K562 (cell line): ENCODE measurements around the gene NPEPPS. TPM values are rescaled to one million over a fixed set of nuclear protein-coding genes. Genes with fewer than 3 reads are reported as not detected.
A peak's percentile ranks its signal among the peaks of the same experiment; 100 is the strongest.

Experiments used
- C11orf30 ChIP-seq: fragments of 450-650 bp; IDR thresholded peaks from 2 replicates; pipeline ENCODE4 v1.6.1; 2016; ENCODE audit warnings: low read depth, mild to moderate bottlenecking
- EWSR1 ChIP-seq: fragments of 450-650 bp; IDR thresholded peaks from 2 replicates; pipeline ENCODE4 v1.6.1; 2018; ENCODE audit warnings: borderline replicate concordance, mild to moderate bottlenecking, low read depth, moderate library complexity; ENCODE audit not compliant: partially characterized antibody
- FOXM1 ChIP-seq, 2 experiments: fragments of 450-650 bp in 1 of 2; sonication (generic) in 1 of 2; formaldehyde crosslinking in 1 of 2; IDR thresholded peaks; 2 replicates each; pipeline versions ENCODE4 v1.6.1 to v1.9.0; 2017 to 2022; ENCODE audit warnings: low read depth in 2 of 2, mild to moderate bottlenecking in 2 of 2, missing genetic modification reagents in 1 of 2, moderate library complexity in 1 of 2
- IRF9 ChIP-seq: fragments of 450-650 bp; IDR thresholded peaks from 2 replicates; pipeline ENCODE4 v1.6.1; 2016; ENCODE audit warnings: missing biosample characterization, missing genetic modification characterization
- JUN ChIP-seq, 2 experiments: sonication (generic) in 1 of 2; formaldehyde crosslinking in 1 of 2; IDR thresholded peaks; 2 replicates each; pipeline versions ENCODE4 v1.6.1 to v1.8.0; 2012 to 2022; ENCODE audit warnings: borderline replicate concordance in 2 of 2, mild to moderate bottlenecking in 2 of 2, improper control_type of control experiment in 1 of 2, low read depth in 1 of 2, low read length in 1 of 2, missing genetic modification reagents in 1 of 2
- NCOA6 ChIP-seq: fragments of 450-650 bp; IDR thresholded peaks from 2 replicates; pipeline ENCODE4 v1.6.1; 2017; ENCODE audit warnings: mild to moderate bottlenecking
- PHF8 ChIP-seq: fragments of 200-600 bp; sonication (generic); IDR thresholded peaks from 2 replicates; pipeline ENCODE4 v1.6.1; 2012; ENCODE audit warnings: mixed run types, mild to moderate bottlenecking, inconsistent platforms, low read length, moderate library complexity, borderline replicate concordance
- PTRF ChIP-seq: fragments of 450-650 bp; IDR thresholded peaks from 2 replicates; pipeline ENCODE4 v1.6.1; 2016; ENCODE audit warnings: mild to moderate bottlenecking, missing genetic modification characterization, missing compliant biosample characterization
- SAP30 ChIP-seq: fragments of 200-600 bp; sonication (generic); IDR thresholded peaks from 2 replicates; pipeline ENCODE4 v1.6.1; 2012; ENCODE audit warnings: borderline replicate concordance, low read depth, mild to moderate bottlenecking, moderate library complexity, low read length, control low read depth, inconsistent platforms; ENCODE audit not compliant: insufficient read depth, poor library complexity, severe bottlenecking
- SMAD3 ChIP-seq: fragments of 450-650 bp; formaldehyde crosslinking; conservative IDR thresholded peaks from 2 replicates; pipeline ENCODE4 v1.4.0; 2020; ENCODE audit warnings: mild to moderate bottlenecking
- SMAD4 ChIP-seq: fragments of 250-450 bp; sonication (Bioruptor Pico); conservative IDR thresholded peaks from 2 replicates; pipeline ENCODE4 v1.8.0; 2021; ENCODE audit warnings: inconsistent platforms, mild to moderate bottlenecking, moderate library complexity
- SMARCA4 ChIP-seq: fragments of 450-650 bp; IDR thresholded peaks from 2 replicates; pipeline ENCODE4 v1.6.1; 2016
- SP2 ChIP-seq: IDR thresholded peaks from 2 replicates; pipeline ENCODE4 v1.6.1; 2011; ENCODE audit warnings: mild to moderate bottlenecking, low read depth, low read length, moderate library complexity; ENCODE audit not compliant: poor library complexity, severe bottlenecking; ENCODE audit errors: extremely low read depth
- SRSF9 ChIP-seq: fragments of 200-400 bp; formaldehyde crosslinking; IDR thresholded peaks from 2 replicates; pipeline ENCODE4 v1.6.1; 2017; ENCODE audit warnings: low read depth, low read length, borderline replicate concordance
- STAT6 ChIP-seq: sonication (generic); formaldehyde crosslinking; IDR thresholded peaks from 2 replicates; pipeline ENCODE4 v1.8.1; 2023; ENCODE audit warnings: mild to moderate bottlenecking, missing genetic modification reagents
- TRIM28 ChIP-seq: fragments of 450-650 bp; IDR thresholded peaks from 2 replicates; pipeline ENCODE4 v1.6.1; 2017
- ZKSCAN8 ChIP-seq: fragments of 200-800 bp; sonication (Bioruptor generic); IDR thresholded peaks from 2 replicates; pipeline ENCODE4 v1.6.1; 2016; ENCODE audit warnings: missing genetic modification characterization, missing compliant biosample characterization
- ZNF124 ChIP-seq: sonication (generic); formaldehyde crosslinking; IDR thresholded peaks from 2 replicates; pipeline ENCODE4 v1.8.1; 2022; ENCODE audit warnings: missing genetic modification reagents
- ZNF655 ChIP-seq: fragments of 250-450 bp; sonication (Bioruptor Pico); IDR thresholded peaks from 2 replicates; pipeline ENCODE4 v1.5.0; 2021
- ZNF830 ChIP-seq: fragments of 250-450 bp; sonication (Bioruptor Pico); IDR thresholded peaks from 2 replicates; pipeline ENCODE4 v1.5.0; 2021; ENCODE audit warnings: mild to moderate bottlenecking
- polyA plus RNA-seq, 8 experiments: library from polyadenylated mRNA; depleted of rRNA in 4 of 8; stranded (reverse) in 5 of 8; unstranded in 3 of 8; fragments of >200 nt; fragmentation: Nextera tagmentation in 2 of 8; fragmentation: Illumina TruSeq in 1 of 8; extraction: Ambion mirVana in 2 of 8; extraction: Trizol in 1 of 8; gene quantifications; 2 replicates each; pipeline versions ENCODE4 v1.2.1 to v1.2.3, GENCODE V29; 2011 to 2014; ENCODE audit warnings: inconsistent platforms in 1 of 8, missing spikeins in 1 of 8
- total RNA-seq, 7 experiments: library from RNA; depleted of rRNA in 6 of 7; stranded (reverse); fragments of >200 nt in 6 of 7; fragmentation: Illumina TruSeq in 2 of 7; extraction: Trizol in 2 of 7; gene quantifications; 2 replicates each; pipeline versions ENCODE4 v1.2.1 to v1.2.3, GENCODE V29; 2011 to 2021; ENCODE audit warnings: low replicate concordance in 1 of 7

The NPEPPS gene
- total and polyA plus RNA-seq, 9 of the 15 experiments (the other 6 are each of a cell fraction or from before 2014, with no cell fraction given) = 21.4 to 108 (median 46.0) TPM

GRCh38 chr17:47649153-47649971 lies 118.5 kb downstream of the NPEPPS start, which contains the start of gene KPNB1 (continued):
- TF ChIP-seq FOXM1 (IDR thresholded peaks at IDR 0.05; ENCODE audit: low read depth) = peak; percentile 61
- TF ChIP-seq FOXM1 (CRISPR knock-in tag; IDR thresholded peaks at IDR 0.05; ENCODE audit: low read depth) = peak; percentile 28; the same call in 1 of the 2 replicates
- TF ChIP-seq IRF9 = no peak
- TF ChIP-seq SRSF9 = no peak
- TF ChIP-seq C11orf30 = peak; percentile 87
- no peak for TF ChIP-seq SMAD3 (CRISPR knock-in tag)
- TF ChIP-seq ZNF124 (CRISPR knock-in tag) = no peak
- peak; percentile 37 for TF ChIP-seq SAP30
- peak; percentile 73; the same call in 1 of the 2 replicates for TF ChIP-seq PHF8
- TF ChIP-seq SMAD4 (CRISPR knock-in tag) = peak; percentile 81
- 0 out of 2 replicates have a peak, but pooled peaks have one; percentile 60 for TF ChIP-seq ZNF830 (CRISPR knock-in tag)
- no peak for TF ChIP-seq NCOA6
- TF ChIP-seq JUN (IDR thresholded peaks at IDR 0.05; ENCODE audit: borderline replicate concordance, low read depth, low read length) = peak; percentile 78; the same call in 1 of the 2 replicates
- no peak for TF ChIP-seq JUN (CRISPR knock-in tag; IDR thresholded peaks at IDR 0.05; ENCODE audit: borderline replicate concordance)
- peak; percentile 81 for TF ChIP-seq TRIM28
- peak; percentile 65 for TF ChIP-seq SP2
- TF ChIP-seq ZKSCAN8 (CRISPR knock-in tag) = peak; percentile 39; the same call in 1 of the 2 replicates
- no peak for TF ChIP-seq ZNF655 (CRISPR knock-in tag)
- 0 out of 2 replicates have a peak, but pooled peaks have one; percentile 24 for TF ChIP-seq SMARCA4
- TF ChIP-seq STAT6 (CRISPR knock-in tag) = no peak
- no peak for TF ChIP-seq EWSR1
- TF ChIP-seq PTRF (tag) = no peak
